Choroid plexus epithelial cell (primary cell): Measurements from ENCODE around the gene TIMM17A.
"Not testable (repeated sequence)": the region's sequence is repeated elsewhere in the genome, so short reads cannot be mapped to it uniquely, and the experiment has no call there.

Experiments used
- DNase-seq: peaks from one replicate; pipeline ENCODE4 v3.0.0-alpha.2; 2010; ENCODE audit warnings: low read depth
- H3K4me3 ChIP-seq: 2 replicates; pipeline ENCODE4 v1.5.1; 2011; ENCODE audit warnings: low read depth, mild to moderate bottlenecking, control low read depth, low read length, moderate library complexity
- CTCF ChIP-seq: conservative IDR thresholded peaks from 2 replicates; pipeline ENCODE4 v1.5.1; 2011; ENCODE audit warnings: low read depth, mild to moderate bottlenecking, control low read depth, inconsistent platforms, low read length, moderate library complexity

The TIMM17A gene

GRCh38 chr1:201939574-201939973 lies 15.7 kb upstream of the TIMM17A start:
- DNase-seq, result no peak
- no peak overlapping the region for H3K4me3 ChIP-seq
- no peak for TF ChIP-seq CTCF

DNA sequence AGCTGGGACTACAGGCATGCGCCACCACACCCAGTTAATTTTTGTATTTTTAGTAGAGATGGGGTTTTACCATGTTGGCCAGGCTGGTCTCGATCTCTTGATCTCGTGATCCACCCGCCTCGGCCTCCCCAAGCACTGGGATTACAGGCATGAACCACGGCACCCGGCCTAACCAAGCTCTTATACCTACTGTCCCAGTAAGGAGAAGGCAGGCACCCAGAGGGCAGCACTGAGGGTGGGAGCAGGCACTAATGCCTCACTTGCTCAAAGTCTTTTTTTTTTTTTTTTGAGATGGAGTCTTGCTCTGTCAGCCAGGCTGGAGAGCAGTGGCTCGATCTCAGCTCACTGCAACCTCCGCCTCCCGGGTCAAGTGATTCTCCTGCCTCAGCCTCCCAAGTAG lies 15.0 kb upstream of the TIMM17A start:
- DNase-seq, result not testable (repeated sequence)

DNA sequence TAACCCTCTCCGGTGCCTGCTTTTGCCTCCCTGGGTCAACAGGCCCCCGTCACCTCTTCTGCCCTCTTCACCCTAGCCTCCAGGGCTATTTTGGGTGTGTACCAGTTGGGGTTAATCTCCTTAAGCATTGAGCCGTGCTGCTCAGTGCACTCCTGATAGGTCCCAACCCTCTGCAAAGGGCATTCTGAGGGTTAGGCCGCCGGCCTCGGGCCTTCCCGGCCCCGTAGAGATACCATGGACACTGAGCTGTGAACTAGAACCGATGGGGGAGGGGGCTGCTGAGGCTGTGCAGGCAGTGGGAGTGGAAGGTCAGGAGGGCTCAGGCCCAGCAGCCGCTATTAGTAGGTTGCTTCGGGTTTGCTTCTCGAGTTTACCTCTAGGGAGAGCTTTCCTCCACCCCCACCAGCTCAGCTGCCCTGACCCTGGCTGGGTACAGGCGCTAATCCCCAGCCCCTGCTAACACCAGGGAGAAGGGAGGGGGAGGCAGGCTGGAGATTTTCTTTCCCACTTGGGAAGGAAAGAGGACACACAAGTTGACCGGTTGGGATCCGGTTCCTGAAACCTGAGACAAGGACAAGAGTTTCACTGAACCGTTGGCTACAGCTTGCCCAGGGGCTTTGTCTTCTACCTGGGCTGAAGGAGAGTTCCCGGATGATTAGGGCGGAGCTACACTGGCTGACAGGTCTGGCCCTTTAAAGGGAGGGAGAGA lies 13.7 kb upstream of the TIMM17A start:
- no peak overlapping the region for H3K4me3 ChIP-seq

More for the DNA sequence above, 15.0 kb upstream of the TIMM17A start:
- not testable (repeated sequence) for H3K4me3 ChIP-seq

GRCh38 chr1:201942129-201942495 lies 13.2 kb upstream of the TIMM17A start:
- DNase-seq, result no peak
- no peak overlapping the region for H3K4me3 ChIP-seq
- no peak for TF ChIP-seq CTCF

More for the DNA sequence above, 13.7 kb upstream of the TIMM17A start:
- no peak for TF ChIP-seq CTCF
- peak; percentile 12 for DNase-seq

DNA sequence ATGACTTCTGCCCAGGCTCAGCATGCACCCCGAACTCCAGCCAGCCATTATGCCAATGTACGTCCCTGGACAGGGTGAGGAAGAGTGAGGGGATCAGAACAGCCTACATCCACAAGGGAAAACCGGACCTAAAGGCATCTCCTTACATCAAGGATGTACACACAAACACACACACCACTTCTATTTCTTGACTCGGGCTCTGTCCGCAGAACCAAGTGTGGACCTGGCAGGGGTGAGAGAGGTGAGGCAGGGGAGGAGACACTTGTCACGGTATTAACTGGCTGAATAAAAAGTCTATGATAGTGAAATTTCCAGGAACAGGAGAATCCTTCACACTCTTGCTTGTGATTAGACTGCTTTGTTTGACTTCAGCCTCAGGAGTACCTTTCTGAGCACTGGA lies 11.3 kb upstream of the TIMM17A start:
- no peak overlapping the region for H3K4me3 ChIP-seq
- DNase-seq, result no peak
- no peak for TF ChIP-seq CTCF

GRCh38 chr1:201944639-201945038 lies 10.7 kb upstream of the TIMM17A start:
- no peak overlapping the region for H3K4me3 ChIP-seq
- no peak for TF ChIP-seq CTCF

GRCh38 chr1:201945157-201945556 lies 10.1 kb upstream of the TIMM17A start:
- DNase-seq, result no peak
- no peak overlapping the region for H3K4me3 ChIP-seq
- TF ChIP-seq CTCF, result peak; percentile 43

More at GRCh38 chr1:201944639-201945038, 10.7 kb upstream of the TIMM17A start:
- no peak for DNase-seq

GRCh38 chr1:201945863-201946223 lies 9.5 kb upstream of the TIMM17A start:
- H3K4me3 ChIP-seq, result peak overlapping the region; percentile 50
- DNase-seq, result no peak
- TF ChIP-seq CTCF, result no peak
